H1 (cell line): ENCODE data around the gene DHX9. TPM values are rescaled to one million over a fixed set of nuclear protein-coding genes. Genes with fewer than 3 reads are reported as not detected.

ENCODE experiments used
- CTCF ChIA-PET: fragments of 300-600 bp; sonication (Branson Sonifier 250); formaldehyde crosslinking; loops from one replicate; lab custom pipeline; 2021; ENCODE audit not compliant: partially characterized antibody; lab: Charles Lee
- POLR2A ChIA-PET: fragments of 300-600 bp; sonication (Branson Sonifier 250); formaldehyde crosslinking; loops from one replicate; lab custom pipeline; 2021; ENCODE audit warnings: inconsistent platforms; ENCODE audit not compliant: partially characterized antibody; lab: Charles Lee
- DNase-seq, 2 experiments: peaks; one replicate each; pipeline versions ENCODE4 v3.0.0 to v3.0.0-alpha.2; 2010 to 2022; ENCODE audit warnings: low spot score in 2 of 2, low read depth in 1 of 2, mixed read lengths in 1 of 2
- FAIRE-seq: peaks from 2 replicates; lab custom pipeline; 2011; peaks lifted over from hg19 to GRCh38; lab: Jason Lieb, UNC
- H2AFZ ChIP-seq: 2 replicates; pipeline ENCODE4 v1.8.1; 2012; ENCODE audit warnings: low read length, inconsistent platforms
- H2AK5ac ChIP-seq: 2 replicates; pipeline ENCODE4 v1.6.1; 2013; ENCODE audit warnings: low read depth, low read length
- H2BK120ac ChIP-seq: replicated peaks from 2 replicates; pipeline ENCODE3; 2013; ENCODE audit warnings: low read depth, low read length, inconsistent platforms
- H2BK12ac ChIP-seq: 2 replicates; pipeline ENCODE4 v1.6.1; 2013; ENCODE audit warnings: low read depth, low read length
- H2BK15ac ChIP-seq: 2 replicates; pipeline ENCODE4 v1.6.1; 2013; ENCODE audit warnings: low read length
- H2BK20ac ChIP-seq: 2 replicates; pipeline ENCODE4 v1.6.1; 2013; ENCODE audit warnings: low read length
- H2BK5ac ChIP-seq: 2 replicates; pipeline ENCODE4 v1.6.1; 2013; ENCODE audit warnings: low read depth, low read length
- H3K14ac ChIP-seq: 2 replicates; pipeline ENCODE4 v1.6.1; 2013; ENCODE audit warnings: inconsistent platforms; ENCODE audit not compliant: insufficient read length
- H3K18ac ChIP-seq: 2 replicates; pipeline ENCODE4 v1.6.1; 2013; ENCODE audit warnings: low read length; ENCODE audit errors: extremely low read depth
- H3K23ac ChIP-seq: 2 replicates; pipeline ENCODE4 v1.6.1; 2013; ENCODE audit warnings: inconsistent platforms; ENCODE audit not compliant: insufficient read length
- H3K23me2 ChIP-seq: 2 replicates; pipeline ENCODE4 v1.6.1; 2013; ENCODE audit warnings: low read depth, low read length
- H3K27ac ChIP-seq: 2 replicates; pipeline ENCODE4 v1.6.1; 2011; ENCODE audit warnings: low read depth, low read length, inconsistent platforms
- H3K27me3 ChIP-seq, 4 experiments: replicated peaks in 1 of 4; 1 replicate in 1 of 4; 2 replicates in 3 of 4; pipeline versions ENCODE4 v1.6.1 to v1.8.1; 2011 to 2013; ENCODE audit warnings: low read length in 3 of 4, mild to moderate bottlenecking in 3 of 4, inconsistent platforms in 2 of 4, mixed read lengths in 2 of 4, moderate library complexity in 1 of 4; ENCODE audit not compliant: control insufficient read depth in 3 of 4, insufficient read depth in 3 of 4; ENCODE audit errors: extremely low read depth in 1 of 4
- H3K36me3 ChIP-seq, 4 experiments: 2 replicates each; pipeline versions ENCODE4 v1.6.1 to v1.8.1; 2011 to 2013; ENCODE audit warnings: mild to moderate bottlenecking in 4 of 4, low read length in 3 of 4, moderate library complexity in 2 of 4, control low read depth in 1 of 4, inconsistent platforms in 1 of 4; ENCODE audit not compliant: insufficient read depth in 4 of 4, control insufficient read depth in 2 of 4
- H3K4ac ChIP-seq: replicated peaks from 2 replicates; pipeline ENCODE3; 2013; ENCODE audit warnings: low read length, low read depth, mixed read lengths, inconsistent platforms; ENCODE audit not compliant: insufficient read length
- H3K4me1 ChIP-seq, 4 experiments: replicated peaks in 1 of 4; 1 replicate in 1 of 4; 2 replicates in 3 of 4; pipeline versions ENCODE4 v1.6.1 to v1.8.1; 2011 to 2013; ENCODE audit warnings: low read length in 3 of 4, inconsistent platforms in 2 of 4, mixed read lengths in 1 of 4; ENCODE audit not compliant: insufficient read depth in 4 of 4, control insufficient read depth in 3 of 4
- H3K4me2 ChIP-seq, 2 experiments: 2 replicates each; pipeline versions ENCODE4 v1.6.1 to v1.8.1; 2011 to 2013; ENCODE audit warnings: low read depth in 2 of 2, low read length in 2 of 2, control low read depth in 1 of 2, inconsistent platforms in 1 of 2, mild to moderate bottlenecking in 1 of 2; ENCODE audit not compliant: insufficient read depth in 1 of 2
- H3K4me3 ChIP-seq, 4 experiments: fragments of 200-600, 300-600 bp in 1 of 4; sonication (generic), shearing (Covaris generic), sonication (Bioruptor Twin) in 1 of 4; 2 replicates each; pipeline versions ENCODE4 v1.5.1 to v1.8.1; 2011 to 2016; ENCODE audit warnings: low read length in 4 of 4, low read depth in 3 of 4, control low read depth in 2 of 4, inconsistent platforms in 2 of 4, mild to moderate bottlenecking in 2 of 4, mixed read lengths in 1 of 4, moderate library complexity in 1 of 4; ENCODE audit not compliant: insufficient read depth in 2 of 4; ENCODE audit errors: extremely low read depth in 1 of 4
- H3K56ac ChIP-seq: replicated peaks from 2 replicates; pipeline ENCODE3; 2013; ENCODE audit warnings: low read depth, mild to moderate bottlenecking, mixed read lengths, low read length, inconsistent platforms; ENCODE audit not compliant: insufficient read length
- H3K79me1 ChIP-seq: 2 replicates; pipeline ENCODE4 v1.6.1; 2013; ENCODE audit warnings: low read depth, low read length, control low read depth
- H3K79me2 ChIP-seq, 2 experiments: 2 replicates each; pipeline versions ENCODE4 v1.6.1 to v1.8.1; 2012 to 2013; ENCODE audit warnings: low read length in 2 of 2, mild to moderate bottlenecking in 2 of 2, inconsistent platforms in 1 of 2; ENCODE audit not compliant: insufficient read depth in 2 of 2, control insufficient read depth in 1 of 2
- H3K9ac ChIP-seq, 4 experiments: replicated peaks in 1 of 4; 1 replicate in 1 of 4; 2 replicates in 3 of 4; pipeline versions ENCODE4 v1.6.1 to v1.8.1; 2011 to 2013; ENCODE audit warnings: low read depth in 3 of 4, low read length in 3 of 4, control low read depth in 2 of 4, mild to moderate bottlenecking in 2 of 4, moderate library complexity in 2 of 4, inconsistent platforms in 1 of 4; ENCODE audit errors: extremely low read depth in 1 of 4
- H3K9me3 ChIP-seq, 2 experiments: 2 replicates each; pipeline versions ENCODE4 v1.6.1 to v1.8.1; 2012 to 2013; ENCODE audit warnings: mild to moderate bottlenecking in 2 of 2, moderate library complexity in 2 of 2, control low read depth in 1 of 2, inconsistent platforms in 1 of 2, low read depth in 1 of 2, low read length in 1 of 2, mixed read lengths in 1 of 2; ENCODE audit not compliant: insufficient read depth in 2 of 2
- H4K20me1 ChIP-seq, 2 experiments: replicated peaks in 1 of 2; 2 replicates each; pipeline versions ENCODE3 to v1.8.1; 2011 to 2013; ENCODE audit warnings: inconsistent platforms in 2 of 2, low read length in 2 of 2, mild to moderate bottlenecking in 1 of 2; ENCODE audit not compliant: insufficient read depth in 2 of 2, control insufficient read depth in 1 of 2
- H4K5ac ChIP-seq: 2 replicates; pipeline ENCODE4 v1.6.1; 2013; ENCODE audit warnings: low read length, low read depth, mixed read lengths, inconsistent platforms; ENCODE audit not compliant: insufficient read length
- H4K8ac ChIP-seq: 2 replicates; pipeline ENCODE4 v1.8.0; 2013; ENCODE audit warnings: mild to moderate bottlenecking, moderate library complexity, low read length, inconsistent platforms; ENCODE audit not compliant: insufficient read depth; ENCODE audit errors: extremely low read depth
- H4K91ac ChIP-seq: replicated peaks from 2 replicates; pipeline ENCODE3; 2013; ENCODE audit warnings: low read length, mixed read lengths, inconsistent platforms; ENCODE audit not compliant: insufficient read length
- ASH2L ChIP-seq: fragments of 200-600, 300-600 bp; sonication (generic); IDR thresholded peaks from one replicate; pipeline ENCODE4 v1.7.1; 2017; ENCODE audit warnings: low read length
- BCL11A ChIP-seq, 2 experiments: IDR thresholded peaks; one replicate each; pipeline ENCODE4 v1.6.1; 2011; ENCODE audit warnings: low read depth in 2 of 2, low read length in 2 of 2, mild to moderate bottlenecking in 2 of 2
- GABPA ChIP-seq: IDR thresholded peaks from 2 replicates; pipeline ENCODE4 v1.6.1; 2011; ENCODE audit warnings: mild to moderate bottlenecking, low read length, moderate library complexity, borderline replicate concordance; ENCODE audit not compliant: insufficient read depth
- JUN ChIP-seq: IDR thresholded peaks from 2 replicates; pipeline ENCODE4 v1.6.1; 2011; ENCODE audit warnings: low read depth, mild to moderate bottlenecking, improper control_type of control experiment, low read length
- JUND ChIP-seq: IDR thresholded peaks from 2 replicates; pipeline ENCODE4 v1.6.1; 2011; ENCODE audit warnings: mild to moderate bottlenecking, improper control_type of control experiment, low read length
- MAFK ChIP-seq: IDR thresholded peaks from 2 replicates; pipeline ENCODE4 v1.6.1; 2012; ENCODE audit warnings: low read depth, mild to moderate bottlenecking, improper control_type of control experiment, low read length
- POLR2AphosphoS5 ChIP-seq: IDR thresholded peaks from 2 replicates; pipeline ENCODE4 v1.6.1; 2011; ENCODE audit warnings: low read depth, low read length
- RAD21 ChIP-seq, 2 experiments: IDR thresholded peaks in 1 of 2; conservative IDR thresholded peaks in 1 of 2; 2 replicates each; pipeline ENCODE4 v1.6.1; 2011; ENCODE audit warnings: low read depth in 2 of 2, low read length in 2 of 2, improper control_type of control experiment in 1 of 2, inconsistent platforms in 1 of 2, mild to moderate bottlenecking in 1 of 2, moderate library complexity in 1 of 2
- SIN3A ChIP-seq, 2 experiments: IDR thresholded peaks in 1 of 2; conservative IDR thresholded peaks in 1 of 2; 2 replicates each; pipeline ENCODE4 v1.6.1; 2011 to 2012; ENCODE audit warnings: low read length in 2 of 2, improper control_type of control experiment in 1 of 2, low read depth in 1 of 2, mild to moderate bottlenecking in 1 of 2
- SP1 ChIP-seq: IDR thresholded peaks from 2 replicates; pipeline ENCODE4 v1.6.1; 2011; ENCODE audit warnings: low read depth, low read length
- SP4 ChIP-seq: IDR thresholded peaks from 2 replicates; pipeline ENCODE4 v1.6.1; 2012; ENCODE audit warnings: low read length, inconsistent platforms
- SUZ12 ChIP-seq: fragments of 200-600 bp; sonication (generic); IDR thresholded peaks from 2 replicates; pipeline ENCODE4 v1.6.1; 2012; ENCODE audit warnings: mild to moderate bottlenecking, inconsistent platforms, low read length, moderate library complexity, mixed read lengths
- TEAD4 ChIP-seq: IDR thresholded peaks from 2 replicates; pipeline ENCODE4 v1.6.1; 2012; ENCODE audit warnings: low read depth, low read length, inconsistent platforms, mixed read lengths
- WGBS, 2 experiments: shearing (Covaris generic) in 1 of 2; methylation state at CpG; one replicate each; pipeline versions ENCODE4 v1.1.6 to v1.1.7; 2013 to 2015; ENCODE audit warnings: low lambda C conversion rate in 2 of 2, mixed read lengths in 2 of 2, inconsistent platforms in 1 of 2, low coverage in 1 of 2, missing lambda C conversion rate in 1 of 2; ENCODE audit not compliant: insufficient replicate concordance in 2 of 2, insufficient coverage in 1 of 2, insufficient read length in 1 of 2; ENCODE audit errors: extremely low coverage in 1 of 2, missing lambda C conversion rate in 1 of 2; 5-methylcytosine and 5-hydroxymethylcytosine counted together
- polyA plus RNA-seq, 7 experiments: library from polyadenylated mRNA; depleted of rRNA in 3 of 7; stranded (reverse) in 5 of 7; unstranded in 2 of 7; fragments of >200 nt in 5 of 7; fragments of 200-250 nt in 2 of 7; gene quantifications; 1 replicate in 5 of 7; 2 replicates in 1 of 7; 4 replicates in 1 of 7; pipeline versions ENCODE4 v1.2.1 to v1.2.3, GENCODE V29; 2011 to 2013; ENCODE audit warnings: missing spikeins in 2 of 7, mixed read lengths in 2 of 7
- total RNA-seq: library from RNA; stranded (reverse); fragmentation: NEBNext Ultra II Directional; extraction: Animal tissue kit (Norgen Biotek cat#: 25700); gene quantifications from 2 replicates; pipeline ENCODE4 v1.2.1, GENCODE V29; 2021
- TF ChIP-seq, protein P1 (sequence below): IDR thresholded peaks from 2 replicates; pipeline ENCODE4 v1.6.1; 2012; ENCODE audit warnings: inconsistent platforms

The DHX9 gene
- total and polyA plus RNA-seq, 2 of the 8 experiments (the other 6 are each of a cell fraction or from before 2014, with no cell fraction given) = 153 to 333 TPM

DNA sequence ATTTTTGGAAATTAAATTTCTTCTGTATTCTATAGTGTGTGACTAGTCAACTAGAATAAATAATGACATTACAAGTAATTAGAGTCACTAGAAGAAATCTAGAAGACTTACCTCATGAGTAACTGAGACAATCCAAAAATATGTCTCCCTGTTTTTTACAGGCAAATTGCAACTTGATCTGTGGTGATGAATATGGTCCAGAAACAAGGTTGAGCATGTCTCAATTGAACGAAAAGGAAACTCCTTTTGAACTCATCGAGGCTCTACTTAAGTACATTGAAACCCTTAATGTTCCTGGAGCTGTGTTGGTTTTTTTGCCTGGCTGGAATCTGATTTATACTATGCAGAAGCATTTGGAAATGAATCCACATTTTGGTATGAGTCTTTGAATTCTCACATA lies 36.7 kb downstream of the DHX9 start:
- Histone ChIP-seq H4K91ac (no peak overlapping the region), H3K36me3 (peaks cover 58 to 100% (median 97%) of the 10 kb centered on the region in 4 experiments), H4K8ac (no peak overlapping the region), H3K79me1 (no peaks in the 10 kb centered on the region; the same call in 1 of the 2 replicates), H3K23ac (no peak overlapping the region), H3K14ac (no peak overlapping the region), H4K5ac (no peak overlapping the region), H3K9ac (no peak overlapping the region), H3K4me3 (no peak overlapping the region), H2AFZ (no peak overlapping the region), H2BK15ac (no peak overlapping the region), H3K9me3 (no peaks in the 10 kb centered on the region), H3K18ac (no peak overlapping the region), H3K4me2 (no peak overlapping the region), H3K79me2 (0 out of 4 replicates have a peak, but pooled peaks cover 0 to 6% of the 10 kb centered on the region in 2 experiments), H3K27ac (no peak overlapping the region), H3K4ac (no peak overlapping the region), H3K56ac (no peak overlapping the region), H2BK120ac (no peak overlapping the region), H3K27me3 (no peaks in the 10 kb centered on the region), H2BK20ac (no peak overlapping the region), H2AK5ac (no peak overlapping the region), H2BK5ac (no peak overlapping the region), H3K4me1 (no peaks in the 10 kb centered on the region), H3K23me2 (no peaks in the 10 kb centered on the region), H4K20me1 (peaks cover 4 to 13% of the 10 kb centered on the region in 2 experiments), H2BK12ac (no peak overlapping the region)
- DNase-seq (no peak), FAIRE-seq (no peak)
- ChIA-PET CTCF (interaction anchor here (0.9 to 1.1 kb wide), 2 partner anchors 14 to 33 kb away, joined by 3 read pairs; no protein-coding TSS in a partner anchor), POLR2A (interaction anchor here (0.9 to 7.0 kb wide), 10 partner anchors 9 to 36 kb away, joined by 3 to 34 read pairs (median 8); partner anchors contain the start of gene DHX9)
- WGBS, 2 experiments = 95% methylated on average over 2 of the region's 2 CpGs; no CpG with 5 or more reads in 1 of the 2 experiments
- TF ChIP-seq POLR2AphosphoS5 (no peak), ASH2L (no peak), BCL11A (IDR thresholded peaks at IDR 0.05; ENCODE audit: low read depth in 2 of 2, low read length in 2 of 2) (no peak), TEAD4 (no peak), MAFK (no peak), SIN3A (conservative IDR thresholded peaks at IDR 0.05 in 1 of 2, IDR thresholded peaks at IDR 0.05 in 1 of 2; ENCODE audit: low read depth in 1 of 2, low read length in 2 of 2) (no peak), RAD21 (IDR thresholded peaks at IDR 0.05 in 1 of 2, conservative IDR thresholded peaks at IDR 0.05 in 1 of 2; ENCODE audit: low read depth in 2 of 2, low read length in 2 of 2) (no peak), JUN (no peak), SP4 (no peak), SUZ12 (no peak), GABPA (no peak), JUND (no peak), SP1 (no peak)
- TF ChIP-seq, protein P1, sequence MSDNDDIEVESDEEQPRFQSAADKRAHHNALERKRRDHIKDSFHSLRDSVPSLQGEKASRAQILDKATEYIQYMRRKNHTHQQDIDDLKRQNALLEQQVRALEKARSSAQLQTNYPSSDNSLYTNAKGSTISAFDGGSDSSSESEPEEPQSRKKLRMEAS = no peak
